HG03196 (cell line): ENCODE results near the gene RXRB.

Source experiments
- ATAC-seq: cut with Tn5 transposase; IDR thresholded peaks from one replicate; pipeline ENCODE4 v1.9.1; 2021; ENCODE audit not compliant: unreplicated experiment

The RXRB gene

DNA sequence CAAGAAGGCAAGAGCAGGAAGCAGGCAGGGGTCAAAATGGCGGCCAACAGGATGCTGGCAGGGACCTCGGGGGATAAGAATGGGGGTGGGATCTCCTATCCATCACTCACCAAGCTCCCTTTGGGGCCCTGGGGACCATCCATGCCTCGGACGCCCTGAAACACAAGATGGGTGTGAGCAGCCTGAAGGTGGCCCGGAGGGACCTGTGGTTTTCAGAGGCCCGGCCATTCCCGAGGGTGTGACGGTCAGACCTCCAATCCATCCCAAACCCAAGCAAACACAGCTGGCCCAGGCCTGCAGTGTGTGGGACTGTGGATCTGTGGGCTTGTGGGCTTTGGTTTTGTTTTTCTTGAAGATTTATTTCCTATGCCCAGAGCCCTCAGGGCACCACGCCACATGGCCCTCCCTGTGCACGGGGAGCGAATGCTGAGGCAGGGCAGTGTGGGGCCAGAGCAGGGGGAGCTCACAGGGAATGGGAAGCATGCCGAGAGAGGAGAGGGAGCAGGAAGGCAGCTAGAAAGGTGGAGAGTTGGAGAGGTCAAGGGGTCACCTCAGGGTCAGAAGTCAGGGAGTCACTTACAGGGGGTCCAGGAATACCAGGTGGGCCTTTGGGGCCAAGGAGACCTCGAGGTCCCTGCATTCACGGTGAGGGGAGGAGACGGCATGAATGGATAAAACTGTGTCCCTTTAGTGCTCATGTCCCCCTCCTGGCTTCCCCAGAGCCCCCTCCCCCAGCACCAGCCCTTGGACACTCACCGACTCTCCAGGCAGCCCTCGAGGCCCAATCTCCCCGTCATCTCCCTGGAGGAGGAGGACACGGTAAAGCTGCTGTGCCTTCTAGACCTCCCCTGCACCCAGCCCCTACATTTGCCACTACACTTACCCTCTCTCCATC, 22.7 kb downstream of the RXRB start:
- no peak for ATAC-seq

DNA sequence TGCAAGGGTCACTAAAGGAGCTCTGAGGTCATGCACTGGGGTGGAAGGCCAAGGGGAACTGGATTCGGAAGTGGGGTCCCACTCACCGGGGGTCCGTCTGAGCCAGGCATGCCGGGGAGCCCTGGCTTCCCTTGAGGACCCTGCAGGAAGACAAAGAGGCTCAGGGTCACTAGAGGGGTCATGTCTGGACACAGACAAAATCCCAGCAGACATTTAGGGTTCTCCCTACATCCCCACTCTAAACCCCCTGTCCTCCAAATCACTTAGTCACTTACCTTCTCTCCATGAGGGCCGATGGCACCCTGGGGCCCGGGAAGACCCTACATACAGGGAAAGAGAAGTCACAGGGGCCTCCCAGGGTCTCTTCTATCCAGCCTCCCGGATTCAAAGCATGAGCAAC, 23.6 kb downstream of the RXRB start:
- ATAC-seq = no peak

DNA sequence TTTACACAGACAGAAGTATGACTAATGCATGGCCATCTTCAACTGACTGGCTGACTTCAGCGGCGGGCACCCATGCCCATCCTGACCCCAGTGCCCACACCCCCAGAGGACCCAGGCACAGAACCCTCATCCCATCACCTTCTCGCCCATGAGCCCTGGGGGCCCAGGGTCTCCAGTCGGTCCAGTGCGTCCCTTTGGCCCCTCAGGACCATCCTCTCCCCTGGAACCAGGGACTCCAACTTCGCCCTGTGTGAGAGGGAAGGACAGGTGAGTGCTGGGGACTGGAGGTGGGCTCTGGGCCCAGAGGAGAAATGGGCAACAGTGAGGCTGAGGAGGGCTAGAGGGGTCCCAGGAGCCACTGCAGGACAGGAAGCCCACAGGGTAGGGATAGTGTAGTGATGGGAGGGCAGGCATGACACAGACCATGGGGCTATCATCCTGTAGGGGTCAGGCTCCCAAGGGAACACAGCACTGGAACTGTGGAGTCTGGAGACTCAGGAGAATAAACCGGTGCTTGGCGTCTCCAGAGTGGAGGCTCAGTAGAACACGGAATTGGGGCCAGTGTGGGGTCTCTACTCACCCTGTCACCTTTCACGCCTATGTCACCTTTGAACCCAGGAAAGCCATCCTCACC, 24.9 kb downstream of the RXRB start:
- ATAC-seq = no peak

DNA sequence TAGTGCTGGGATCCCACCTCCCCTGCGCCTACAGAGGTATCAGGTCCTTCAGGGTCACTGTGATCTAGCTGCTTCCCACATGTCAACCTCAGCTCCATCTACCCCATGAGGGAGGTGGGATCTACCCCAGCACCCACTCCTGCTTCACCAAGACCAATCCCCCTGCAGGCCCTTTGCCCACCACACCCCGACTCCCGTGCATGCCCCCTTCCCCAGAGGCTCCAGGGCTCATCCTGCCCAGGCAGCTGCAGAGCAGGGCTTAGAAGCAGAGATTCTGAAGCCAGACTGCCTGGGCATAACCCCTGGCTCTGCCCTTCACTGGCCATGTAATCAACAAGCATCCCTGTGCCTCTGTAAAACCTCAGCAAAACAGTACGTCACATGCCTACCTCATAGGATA, 25.7 kb downstream of the RXRB start:
- ATAC-seq = no peak

DNA sequence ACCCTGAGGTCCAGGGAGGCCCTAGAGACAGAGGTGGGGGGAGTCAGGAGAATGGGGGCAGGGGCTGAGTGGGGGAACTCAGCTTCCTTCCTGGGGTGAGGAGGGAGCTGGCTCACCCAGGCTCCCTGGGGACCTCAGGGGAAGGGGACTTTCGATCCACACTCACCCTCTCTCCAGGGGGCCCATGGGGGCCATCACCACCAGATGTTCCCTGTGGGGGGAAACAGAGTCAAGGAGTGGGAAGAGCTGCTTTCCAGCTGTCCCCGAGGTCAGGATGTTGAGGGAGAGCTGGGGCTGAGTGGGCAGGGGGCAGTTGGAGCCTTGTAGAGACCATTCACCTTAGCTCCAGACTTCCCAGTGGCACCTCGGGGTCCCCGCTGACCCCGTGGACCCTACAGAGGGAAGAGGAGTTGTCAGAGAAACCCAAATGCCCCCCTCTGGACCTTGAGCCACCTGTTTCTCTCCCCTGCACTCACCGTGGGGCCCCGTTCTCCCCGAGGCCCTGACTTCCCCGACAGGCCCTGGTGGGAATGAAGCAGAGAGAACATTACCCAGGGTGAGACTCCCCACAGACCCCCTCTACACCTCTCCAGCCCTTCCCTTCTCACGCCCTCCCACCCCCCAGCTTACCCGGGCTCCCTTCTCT, 26.8 kb downstream of the RXRB start:
- ATAC-seq = no peak

DNA sequence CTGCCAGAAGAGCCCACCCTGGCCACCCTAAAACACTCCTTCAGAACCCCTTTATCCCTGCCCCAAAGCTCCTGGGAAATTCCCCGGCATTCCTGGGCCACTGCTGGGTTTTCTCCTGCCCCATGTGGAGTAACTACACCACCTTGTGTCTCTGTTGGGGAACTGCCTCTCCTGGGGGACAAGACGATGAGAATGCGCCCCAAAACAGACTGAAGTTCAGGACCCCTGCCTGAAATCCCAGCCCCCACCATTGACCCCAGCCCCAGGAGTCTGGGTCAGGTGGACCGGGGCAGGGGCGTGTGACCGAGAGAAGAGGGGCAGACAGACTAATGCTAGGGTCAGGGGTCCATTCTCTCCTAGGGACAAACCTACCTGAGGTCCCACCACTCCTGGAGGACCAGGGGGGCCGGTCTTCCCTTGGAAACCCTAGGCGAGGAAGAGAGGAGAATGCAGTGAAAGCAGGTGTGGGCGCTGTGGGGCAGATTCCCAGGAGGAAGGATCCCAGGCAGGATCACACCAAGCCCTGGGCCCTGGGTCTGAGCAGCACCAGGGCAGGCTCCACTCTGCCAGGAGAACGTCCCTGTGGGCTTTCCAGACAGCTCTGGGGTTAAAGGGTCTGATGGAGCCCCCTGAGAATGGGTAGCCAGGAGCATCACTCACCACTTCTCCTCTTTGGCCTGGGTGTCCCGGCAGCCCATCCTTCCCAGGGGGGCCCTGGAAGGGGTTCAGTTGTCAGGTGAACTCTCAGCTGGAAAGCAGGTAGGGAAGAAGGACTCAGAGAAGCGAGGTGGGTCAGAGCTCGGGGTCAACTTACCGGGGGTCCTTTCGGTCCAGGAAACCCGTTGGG, 27.6 kb downstream of the RXRB start:
- ATAC-seq = no peak

DNA sequence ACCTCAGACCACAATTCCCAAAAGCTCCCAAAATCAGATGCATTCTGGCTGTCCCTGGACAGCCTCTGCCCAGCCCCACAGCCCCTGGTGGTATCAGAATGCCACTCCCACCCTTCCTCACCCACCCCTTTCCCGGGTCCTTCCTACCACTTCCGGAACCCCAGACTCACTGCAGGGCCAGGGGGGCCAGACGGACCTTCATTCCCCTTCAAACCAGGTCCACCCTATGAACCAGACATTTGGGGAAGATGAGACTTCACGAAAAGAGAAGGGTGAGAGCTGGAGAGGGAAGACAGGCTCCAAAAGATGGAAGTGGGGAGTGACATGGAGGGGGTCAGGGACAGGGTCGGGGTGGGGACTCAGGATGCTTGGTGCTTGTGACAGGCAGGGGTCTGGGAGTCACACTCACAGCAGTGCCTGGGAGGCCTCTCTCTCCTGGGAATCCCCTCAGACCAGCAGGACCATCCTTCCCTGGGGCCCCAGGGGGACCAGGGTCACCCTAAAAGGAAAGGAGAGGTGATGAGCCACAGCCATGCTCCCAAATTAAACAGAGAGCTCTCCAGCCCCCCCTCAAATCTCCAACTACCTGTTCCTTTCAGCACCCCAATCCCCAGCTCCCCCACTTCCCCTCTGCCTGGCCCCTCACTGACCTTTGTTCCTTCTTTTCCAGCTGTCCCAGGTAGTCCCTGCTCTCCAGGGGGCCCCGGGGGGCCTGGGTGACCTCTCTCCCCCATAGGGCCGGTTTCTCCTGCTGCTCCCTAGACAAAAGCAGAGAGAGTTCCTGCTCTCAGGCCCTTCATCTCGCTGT, 28.4 kb downstream of the RXRB start:
- ATAC-seq = no peak

DNA sequence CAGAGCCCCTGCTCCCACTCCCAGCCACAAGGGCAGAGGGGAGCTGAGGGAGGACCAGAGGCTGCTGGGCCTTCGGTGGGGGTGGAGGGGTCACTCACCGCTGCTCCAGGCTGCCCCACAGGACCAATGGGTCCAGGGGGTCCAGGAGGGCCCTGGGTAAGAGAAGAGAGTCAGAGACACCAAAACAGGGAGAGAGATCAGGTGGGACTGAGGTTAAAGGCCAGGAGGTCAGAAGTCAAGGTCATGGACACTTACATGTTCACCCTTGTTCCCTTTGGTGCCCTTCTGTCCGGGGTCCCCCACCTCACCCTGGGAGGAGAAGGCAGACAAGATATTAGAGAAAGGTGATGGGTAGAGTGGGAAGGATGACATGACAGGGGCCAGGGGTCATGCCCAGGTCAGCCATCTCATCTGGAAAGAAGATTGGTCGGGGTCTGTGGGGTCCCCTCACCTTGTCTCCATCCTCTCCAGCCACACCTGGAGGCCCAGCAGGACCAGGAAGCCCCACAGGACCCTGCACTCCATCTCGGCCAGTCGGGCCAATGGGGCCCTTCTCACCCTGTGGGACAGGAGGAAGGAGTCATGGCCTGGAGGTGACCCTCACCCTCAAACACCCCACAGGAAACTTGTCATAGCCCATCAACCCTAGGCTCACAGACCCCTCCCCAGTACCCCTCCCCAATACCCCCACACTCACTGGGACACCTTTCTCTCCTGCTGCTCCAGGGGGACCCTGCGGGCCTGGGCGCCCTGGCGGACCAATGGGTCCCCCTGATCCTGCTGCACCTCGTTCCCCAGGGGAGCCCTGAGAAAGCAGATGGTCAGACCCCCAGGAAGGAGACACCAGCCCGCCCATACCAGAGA, 29.2 kb downstream of the RXRB start:
- no peak for ATAC-seq

DNA sequence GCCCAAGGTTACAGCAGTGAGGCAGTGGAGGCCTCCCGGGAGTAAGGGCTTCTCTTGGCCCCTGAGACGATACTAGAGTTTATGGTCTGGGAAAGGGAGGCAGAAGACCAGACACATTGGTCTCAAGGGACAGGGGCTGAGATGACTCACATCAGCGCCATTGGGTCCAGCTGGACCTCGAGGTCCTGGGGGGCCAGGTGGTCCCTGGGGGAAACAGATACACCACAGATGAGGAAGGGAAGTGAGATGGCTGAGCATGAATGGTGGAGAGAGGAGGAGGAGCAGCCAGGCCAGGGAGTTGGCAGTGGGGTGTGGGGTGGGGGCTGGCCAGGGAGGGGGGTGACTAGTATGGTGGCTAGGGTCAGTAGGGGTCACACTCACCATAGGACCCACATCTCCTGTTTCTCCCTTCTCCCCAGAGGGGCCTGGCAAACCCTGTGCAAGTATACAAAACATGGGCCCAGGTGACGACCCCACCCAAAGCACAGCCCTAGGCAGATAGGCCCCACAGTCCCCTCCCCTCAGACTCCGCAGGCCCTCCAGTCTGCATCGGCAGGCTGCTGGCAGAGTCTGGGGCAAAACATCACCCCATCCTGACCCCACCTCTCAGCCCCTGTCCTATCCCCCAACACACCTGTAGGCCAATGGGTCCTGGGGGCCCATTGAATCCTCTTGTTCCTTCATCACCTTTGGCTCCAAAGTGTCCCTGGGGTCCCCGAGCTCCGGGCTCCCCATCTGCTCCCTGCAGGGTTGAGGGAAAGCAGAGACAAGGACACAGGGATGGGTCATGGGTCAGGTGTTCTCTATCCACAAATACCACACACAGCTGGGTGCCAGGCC, 30.1 kb downstream of the RXRB start:
- no peak for ATAC-seq

DNA sequence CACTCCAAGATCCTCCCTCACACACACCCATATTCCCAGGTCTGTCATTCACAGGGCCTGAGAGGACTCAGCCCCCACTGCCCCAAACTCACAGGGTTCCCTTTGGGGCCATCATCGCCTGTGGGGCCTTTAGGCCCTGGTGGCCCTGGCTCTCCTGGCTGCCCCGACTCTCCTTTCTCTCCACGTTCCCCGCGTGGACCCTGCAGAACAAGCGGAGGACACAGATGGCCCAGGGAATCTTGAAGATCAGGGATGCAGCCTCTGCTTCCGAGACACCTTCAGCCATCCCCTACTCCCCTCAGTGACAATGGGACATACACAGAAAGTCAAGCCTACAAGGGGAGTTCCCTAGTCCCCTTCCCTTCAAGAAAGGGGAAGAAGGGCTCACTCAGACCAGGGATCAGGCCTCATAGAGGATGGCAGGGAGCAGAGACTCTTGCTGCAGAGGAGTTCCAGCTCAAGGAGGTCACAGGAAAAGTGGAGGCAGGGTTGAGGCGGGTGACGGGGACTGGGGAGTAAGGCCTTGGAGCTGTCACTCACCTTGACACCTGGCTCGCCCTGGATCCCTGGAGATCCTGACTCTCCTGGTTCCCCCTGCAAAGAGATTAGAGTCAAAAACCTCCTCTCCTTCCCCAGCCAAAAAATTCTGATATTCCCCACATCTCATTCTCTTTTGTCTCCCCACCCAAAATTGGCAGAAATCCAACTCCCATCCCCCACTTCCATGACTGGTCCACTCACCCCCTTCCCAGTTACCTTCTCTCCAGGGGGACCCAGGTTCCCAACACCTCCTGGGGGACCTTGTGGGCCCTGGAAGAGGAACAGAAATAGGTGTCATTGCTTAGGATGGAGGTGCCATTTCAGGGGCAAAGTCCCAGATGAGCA, 30.9 kb downstream of the RXRB start:
- no peak for ATAC-seq

DNA sequence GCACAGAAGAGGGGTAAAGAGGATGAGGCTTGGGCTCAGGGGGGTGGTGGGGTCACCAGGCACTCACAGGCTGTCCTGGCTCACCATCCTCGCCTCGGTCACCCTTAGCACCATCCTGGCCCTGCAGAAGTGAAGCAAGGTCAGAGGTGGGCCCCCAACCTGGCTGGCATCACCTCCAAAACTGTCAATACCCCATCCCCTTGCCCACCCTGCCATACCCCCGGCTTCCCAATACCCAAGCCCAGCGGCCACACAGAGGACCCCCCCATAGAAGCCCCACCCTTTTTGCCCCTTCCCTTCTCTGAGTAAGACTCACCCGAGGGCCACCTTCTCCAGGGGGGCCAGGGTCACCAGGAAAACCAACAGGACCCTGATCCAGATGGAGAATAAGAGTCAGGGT, 31.8 kb downstream of the RXRB start:
- ATAC-seq = no peak

DNA sequence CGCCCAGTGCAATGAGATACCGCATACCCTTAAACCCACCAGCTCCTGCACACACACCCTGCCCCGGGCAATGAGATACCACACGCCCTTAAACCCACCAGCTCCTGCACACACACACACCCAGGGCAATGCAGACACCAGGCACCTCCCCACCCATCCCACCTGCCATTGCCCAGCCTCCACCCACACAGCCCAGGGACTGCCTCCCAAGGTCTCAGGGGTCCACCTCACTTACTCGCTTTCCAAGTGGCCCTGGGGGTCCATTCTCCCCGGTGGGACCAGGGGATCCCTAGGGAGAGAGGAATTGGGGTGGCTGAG, 32.2 kb downstream of the RXRB start:
- no peak for ATAC-seq

DNA sequence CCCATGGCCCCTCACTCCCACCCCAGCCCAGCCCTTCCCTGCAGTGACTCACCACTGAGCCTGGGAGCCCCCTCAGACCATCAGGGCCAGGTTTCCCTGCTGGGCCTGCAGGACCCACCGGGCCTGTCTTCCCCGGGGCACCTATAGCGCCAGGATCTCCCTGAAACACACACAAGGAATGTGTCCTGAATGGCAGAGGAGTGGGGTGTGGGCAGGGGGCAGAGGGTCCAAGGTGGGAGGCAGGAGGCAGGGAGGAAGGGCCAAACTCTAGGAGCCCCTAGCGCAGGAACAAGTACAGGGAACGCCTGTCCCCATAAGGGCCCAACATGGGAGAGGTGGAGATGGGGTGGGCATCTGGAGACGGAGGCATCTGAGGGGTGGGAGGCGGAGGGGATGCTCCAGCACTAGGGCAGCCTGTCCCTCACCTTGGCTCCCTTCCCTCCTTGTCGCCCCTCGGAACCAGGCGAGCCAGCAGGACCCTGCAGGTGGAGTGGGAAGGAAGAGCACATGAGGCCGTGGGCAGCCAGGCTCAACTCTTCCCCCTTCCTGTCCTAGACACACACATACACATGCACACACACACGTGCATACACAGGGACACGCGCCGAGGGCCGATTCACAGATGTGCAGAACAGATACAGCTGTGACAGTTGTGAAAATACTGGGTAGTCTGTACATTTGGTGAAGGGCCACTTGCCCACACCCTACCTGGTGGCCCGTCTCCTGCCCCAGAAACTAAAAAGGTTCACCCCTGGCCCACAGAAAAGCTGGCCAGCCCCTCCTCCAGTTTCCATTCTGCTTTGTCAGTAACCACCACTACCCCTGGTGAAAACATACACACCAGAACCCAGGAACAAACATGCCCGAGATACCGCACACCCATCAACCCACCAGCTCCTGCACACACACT, 32.8 kb downstream of the RXRB start:
- no peak for ATAC-seq

DNA sequence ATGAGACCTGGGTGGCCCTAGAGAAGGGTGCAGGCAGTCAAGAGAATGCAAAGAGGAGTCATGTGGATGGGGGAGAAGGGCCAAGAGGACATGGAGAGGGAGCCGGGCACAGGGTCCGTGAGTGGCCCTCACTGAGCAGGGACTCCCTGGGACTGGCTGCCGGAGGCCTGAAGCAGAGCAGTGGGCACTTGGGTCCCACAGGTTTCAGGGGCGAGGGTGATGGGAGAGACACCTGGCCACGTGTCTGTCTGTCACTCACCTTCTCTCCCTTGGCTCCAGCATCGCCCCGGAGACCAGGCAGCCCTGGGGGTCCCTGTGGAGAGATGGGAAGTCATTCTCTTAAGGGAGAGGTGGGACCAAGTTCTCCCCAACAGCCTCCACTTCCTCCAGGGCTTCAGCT, 33.7 kb downstream of the RXRB start:
- no peak for ATAC-seq

DNA sequence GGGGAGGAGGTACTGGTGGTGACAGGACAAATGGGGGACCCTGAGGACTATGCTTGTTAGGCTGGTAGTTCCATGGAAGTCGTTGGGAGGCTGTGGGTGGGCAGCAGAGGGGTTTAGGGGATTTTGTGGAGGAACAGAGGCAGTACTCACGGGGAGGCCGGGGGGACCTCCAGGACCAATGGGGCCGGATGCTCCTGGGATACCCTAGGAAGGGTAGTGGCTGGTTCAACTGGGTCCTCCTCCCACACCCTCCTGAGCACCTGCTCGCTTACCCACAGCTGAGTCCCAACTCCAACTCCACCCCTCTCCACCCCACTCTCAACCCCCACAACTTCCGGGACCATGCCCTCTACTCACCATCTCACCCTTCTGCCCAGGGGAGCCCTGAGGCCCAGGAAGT, 34.1 kb downstream of the RXRB start:
- no peak for ATAC-seq

DNA sequence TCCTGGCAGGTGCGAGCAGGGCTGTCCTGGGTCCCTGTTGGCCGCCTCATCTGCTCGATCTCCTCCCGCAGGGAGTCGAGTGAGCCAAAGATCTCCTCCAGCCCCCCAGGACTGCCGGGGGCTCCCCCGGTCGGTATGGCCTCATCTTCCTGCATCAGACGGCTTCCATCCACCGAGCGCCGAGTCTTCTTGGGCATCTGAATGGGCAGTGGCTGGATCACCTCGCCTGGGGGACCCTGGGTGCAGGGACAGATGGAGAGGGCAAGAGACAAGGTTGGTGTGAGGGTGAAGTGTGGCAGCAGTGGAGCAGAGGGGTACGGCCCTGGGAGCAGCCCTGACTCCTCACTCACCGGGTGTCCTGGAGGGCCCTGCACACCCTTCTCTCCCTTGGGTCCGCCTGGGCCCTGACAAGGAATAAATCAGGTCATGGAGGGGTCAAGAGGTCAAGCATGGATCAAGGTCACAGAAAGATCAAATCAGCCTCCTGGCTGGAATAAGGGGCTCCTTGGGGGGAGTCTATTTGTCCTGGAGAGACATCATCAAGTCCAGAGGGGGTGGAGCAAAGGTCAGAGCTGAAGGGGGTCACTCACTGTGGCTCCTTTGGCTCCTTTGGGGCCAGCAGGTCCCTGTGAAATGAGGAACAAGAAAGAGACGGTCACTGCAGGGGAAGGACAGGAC, 34.7 kb downstream of the RXRB start:
- no peak for ATAC-seq
